Activated naive CD4-positive, alpha-beta T cell treated with anti-CD3 and anti-CD28 coated beads, Interleukin-2, amount 50 U/mL, for 24 hours (primary cell): ENCODE results near the gene HOXB8.

ENCODE experiments used
- H3K27ac Mint-ChIP-seq: one replicate; pipeline ENCODE4 v1.8.0; 2021; ENCODE audit warnings: mild to moderate bottlenecking, mixed read lengths
- H3K27me3 Mint-ChIP-seq: one replicate; pipeline ENCODE4 v1.8.0; 2021; ENCODE audit warnings: mixed read lengths
- H3K36me3 Mint-ChIP-seq: one replicate; pipeline ENCODE4 v1.8.0; 2021; ENCODE audit warnings: mixed read lengths
- H3K4me1 Mint-ChIP-seq: one replicate; pipeline ENCODE4 v1.8.0; 2021; ENCODE audit warnings: mixed read lengths
- H3K4me3 Mint-ChIP-seq: one replicate; pipeline ENCODE4 v1.8.0; 2021; ENCODE audit warnings: mild to moderate bottlenecking, mixed read lengths
- H3K9me3 Mint-ChIP-seq: one replicate; pipeline ENCODE4 v1.8.0; 2021; ENCODE audit warnings: mixed read lengths

HOXB8 gene

GRCh38 chr17:48641541-48642058 is 26.5 kb upstream of the HOXB8 start:
- Mint-ChIP-seq H3K27me3 (peaks cover 68% of the 10 kb centered on the region), H3K4me3 (no peak overlapping the region), H3K36me3 (peaks cover 1% of the 10 kb centered on the region), H3K4me1 (peaks cover 18% of the 10 kb centered on the region), H3K9me3 (no peaks in the 10 kb centered on the region), H3K27ac (no peak overlapping the region)

DNA sequence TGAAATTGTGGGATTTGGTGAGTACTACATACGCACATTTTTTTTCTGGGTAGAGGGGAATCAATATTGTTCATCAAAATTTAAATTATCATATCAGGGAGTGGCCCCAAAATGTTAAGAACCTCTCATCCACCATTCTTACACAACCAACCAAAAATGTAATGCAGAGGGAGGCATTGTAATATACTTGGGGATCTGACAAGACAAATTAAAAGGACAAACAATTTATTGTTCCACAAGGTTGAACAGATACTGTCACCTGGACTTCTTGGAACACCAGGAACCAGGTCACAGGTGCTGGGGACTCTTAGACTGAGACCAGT is 25.7 kb upstream of the HOXB8 start:
- Mint-ChIP-seq H3K4me1 (peaks cover 19% of the 10 kb centered on the region), H3K4me3 (no peak overlapping the region), H3K9me3 (no peaks in the 10 kb centered on the region), H3K36me3 (peaks cover 1% of the 10 kb centered on the region), H3K27me3 (peaks cover 72% of the 10 kb centered on the region), H3K27ac (no peak overlapping the region)

DNA sequence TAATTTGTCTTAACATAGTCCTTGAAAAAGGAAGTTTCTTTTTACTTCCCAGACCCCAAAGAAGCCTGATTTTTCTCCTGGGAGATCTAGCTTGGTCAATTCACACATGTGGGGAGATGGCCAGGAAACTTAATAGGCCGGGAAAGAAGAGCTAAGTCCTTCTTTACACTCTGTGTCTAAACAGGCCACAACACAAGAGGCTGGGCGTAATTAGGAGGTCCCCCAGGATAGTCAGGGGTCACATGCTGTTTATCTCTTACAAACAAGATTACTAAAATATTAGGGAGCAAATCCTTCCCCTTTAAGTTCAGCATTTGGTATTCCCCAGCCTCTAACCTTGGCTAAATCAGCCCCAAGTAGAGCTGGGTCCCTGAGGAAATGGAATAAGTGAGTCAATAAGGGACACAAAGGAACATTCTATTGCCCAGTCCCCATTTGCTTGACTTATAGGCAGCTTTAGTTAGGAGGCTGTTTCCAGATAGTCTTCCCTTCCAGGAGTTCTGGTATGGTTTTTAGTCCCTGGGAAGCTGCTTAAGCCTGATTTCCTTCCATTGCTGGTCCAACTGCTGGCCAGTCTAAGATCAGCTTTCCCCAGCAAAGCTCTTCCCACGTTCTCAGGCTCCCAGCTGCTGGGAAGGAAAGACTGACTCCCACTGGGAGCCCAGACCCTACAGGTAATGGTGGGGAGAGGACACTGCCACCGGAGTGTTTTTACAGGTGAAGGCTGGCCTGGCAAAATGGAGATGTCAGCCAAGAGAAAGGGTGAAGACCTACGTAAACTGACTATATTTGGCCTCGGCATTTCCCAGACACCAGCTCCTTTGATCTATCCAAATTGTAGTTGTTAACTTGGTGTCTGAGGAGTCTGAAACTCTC is 25.1 kb upstream of the HOXB8 start:
- H3K27ac Mint-ChIP-seq = no peak overlapping the region
- no peaks in the 10 kb centered on the region for H3K9me3 Mint-ChIP-seq
- peaks cover 19% of the 10 kb centered on the region for H3K4me1 Mint-ChIP-seq
- H3K36me3 Mint-ChIP-seq = peaks cover 1% of the 10 kb centered on the region
- H3K27me3 Mint-ChIP-seq = peaks cover 72% of the 10 kb centered on the region
- no peak overlapping the region for H3K4me3 Mint-ChIP-seq

DNA sequence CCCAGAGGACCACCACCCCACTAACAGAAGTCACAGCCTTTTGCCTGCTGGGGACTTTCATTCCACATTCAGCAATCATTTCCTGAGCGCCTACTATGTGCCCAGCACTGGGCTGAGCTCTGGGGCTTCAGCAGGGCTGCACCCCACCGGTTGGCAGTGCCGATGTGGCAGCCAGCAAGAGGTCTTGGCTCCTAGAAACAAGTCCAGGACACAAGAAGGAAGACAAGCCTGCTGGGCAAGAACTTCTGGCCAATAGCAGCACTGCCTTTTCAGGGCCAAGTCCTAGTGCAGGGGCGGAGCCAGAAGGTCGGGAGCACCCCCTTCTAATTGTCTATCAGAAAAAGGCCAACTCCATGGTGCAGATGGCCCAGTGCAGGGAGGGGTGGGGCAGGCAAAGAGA is 24.0 kb upstream of the HOXB8 start:
- Mint-ChIP-seq H3K4me1 (peaks cover 19% of the 10 kb centered on the region), H3K27ac (no peak overlapping the region), H3K4me3 (no peak overlapping the region), H3K27me3 (peaks cover 69% of the 10 kb centered on the region), H3K36me3 (peaks cover 1% of the 10 kb centered on the region), H3K9me3 (no peaks in the 10 kb centered on the region)

- peaks cover 4% of the 10 kb centered on the region for H3K36me3 Mint-ChIP-seq
- no peak overlapping the region for H3K27ac Mint-ChIP-seq
- H3K27me3 Mint-ChIP-seq = peaks cover 69% of the 10 kb centered on the region
- no peaks in the 10 kb centered on the region for H3K9me3 Mint-ChIP-seq
- H3K4me3 Mint-ChIP-seq = no peak overlapping the region
- H3K4me1 Mint-ChIP-seq = peaks cover 23% of the 10 kb centered on the region
Observed at GRCh38 chr17:48637323-48638260, 22.5 kb upstream of the HOXB8 start.

GRCh38 chr17:48636177-48637018 is 21.3 kb upstream of the HOXB8 start:
- Mint-ChIP-seq H3K27me3 (peaks cover 65% of the 10 kb centered on the region), H3K4me3 (peak overlapping the region; percentile 26), H3K27ac (no peak overlapping the region), H3K9me3 (no peaks in the 10 kb centered on the region), H3K4me1 (peaks cover 13% of the 10 kb centered on the region), H3K36me3 (peaks cover 7% of the 10 kb centered on the region)

DNA sequence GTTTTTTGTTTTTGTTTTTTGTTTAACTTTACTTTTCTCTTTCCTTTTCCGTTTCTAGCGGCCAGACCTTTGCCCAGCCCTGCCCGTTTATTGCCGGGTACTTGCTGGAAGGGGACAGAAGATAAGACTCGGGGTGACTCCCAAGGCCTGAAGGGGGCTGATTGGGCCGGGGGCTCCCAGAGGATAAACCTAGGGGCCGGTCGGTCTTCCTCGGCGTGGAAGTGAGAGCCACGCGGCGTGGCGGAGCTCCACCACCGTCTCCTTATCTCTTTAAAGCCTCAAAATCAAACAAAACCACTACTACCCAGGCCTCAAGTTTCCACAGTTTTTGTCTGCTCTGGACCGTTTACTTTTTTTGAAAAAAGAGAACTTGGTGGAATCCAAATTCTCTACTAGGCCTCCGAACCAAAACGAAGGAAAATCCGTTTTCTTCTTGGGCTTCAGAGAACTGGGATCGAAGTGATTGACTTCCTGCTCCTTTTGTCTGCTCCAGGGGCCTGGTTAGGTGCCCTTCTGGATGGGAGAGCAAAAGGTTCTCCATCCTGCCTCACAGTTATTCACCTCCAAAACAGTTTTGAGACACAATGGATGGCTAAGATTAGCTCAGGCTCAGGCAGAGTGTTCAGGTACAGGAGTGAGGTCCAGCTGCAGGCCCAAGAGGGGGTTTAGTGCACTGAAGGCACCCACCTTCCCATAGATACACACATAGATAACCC is 19.6 kb upstream of the HOXB8 start:
- Mint-ChIP-seq H3K4me3 (peak overlapping the region; percentile 33), H3K27ac (no peak overlapping the region), H3K36me3 (peaks cover 6% of the 10 kb centered on the region), H3K9me3 (no peaks in the 10 kb centered on the region), H3K27me3 (peaks cover 61% of the 10 kb centered on the region), H3K4me1 (peaks cover 10% of the 10 kb centered on the region)

- Mint-ChIP-seq H3K4me3 (no peak overlapping the region), H3K4me1 (peaks cover 10% of the 10 kb centered on the region), H3K36me3 (peaks cover 6% of the 10 kb centered on the region), H3K27ac (no peak overlapping the region), H3K27me3 (peaks cover 63% of the 10 kb centered on the region), H3K9me3 (no peaks in the 10 kb centered on the region)
Observed at GRCh38 chr17:48633266-48633677, 18.2 kb upstream of the HOXB8 start.

- peaks cover 6% of the 10 kb centered on the region for H3K36me3 Mint-ChIP-seq
- peaks cover 15% of the 10 kb centered on the region for H3K4me1 Mint-ChIP-seq
- H3K27ac Mint-ChIP-seq = peak overlapping the region; percentile 93
- peak overlapping the region; percentile 76 for H3K4me3 Mint-ChIP-seq
- H3K9me3 Mint-ChIP-seq = no peaks in the 10 kb centered on the region
- H3K27me3 Mint-ChIP-seq = peaks cover 65% of the 10 kb centered on the region
Observed at GRCh38 chr17:48632579-48633265, 17.6 kb upstream of the HOXB8 start.

- Mint-ChIP-seq H3K27me3 (peaks cover 62% of the 10 kb centered on the region), H3K4me3 (no peak overlapping the region), H3K36me3 (peaks cover 6% of the 10 kb centered on the region), H3K27ac (no peak overlapping the region), H3K4me1 (peaks cover 16% of the 10 kb centered on the region), H3K9me3 (no peaks in the 10 kb centered on the region)
Observed at GRCh38 chr17:48631693-48632578, 16.8 kb upstream of the HOXB8 start.

- H3K9me3 Mint-ChIP-seq = no peaks in the 10 kb centered on the region
- H3K36me3 Mint-ChIP-seq = peaks cover 6% of the 10 kb centered on the region
- no peak overlapping the region for H3K27ac Mint-ChIP-seq
- H3K27me3 Mint-ChIP-seq = peaks cover 60% of the 10 kb centered on the region
- H3K4me1 Mint-ChIP-seq = peaks cover 21% of the 10 kb centered on the region
- no peak overlapping the region for H3K4me3 Mint-ChIP-seq
Observed at GRCh38 chr17:48630925-48631692, 16.0 kb upstream of the HOXB8 start.

- H3K4me3 Mint-ChIP-seq = no peak overlapping the region
- peaks cover 53% of the 10 kb centered on the region for H3K27me3 Mint-ChIP-seq
- H3K27ac Mint-ChIP-seq = no peak overlapping the region
- peaks cover 6% of the 10 kb centered on the region for H3K36me3 Mint-ChIP-seq
- H3K4me1 Mint-ChIP-seq = peaks cover 27% of the 10 kb centered on the region
- no peaks in the 10 kb centered on the region for H3K9me3 Mint-ChIP-seq
Observed at GRCh38 chr17:48630009-48630924, 15.2 kb upstream of the HOXB8 start.
